ENCODE data around the gene GNG4.

Gene GNG4

GRCh38 chr1:235646463-235646862, 3.1 kb downstream of the GNG4 start:
- H3K79me2 ChIP-seq: no peaks in the 10 kb centered on the region
- no peak overlapping the region for H3K27ac ChIP-seq
- no peak for TF ChIP-seq CTCF (IDR thresholded peaks at IDR 0.05)
- no peaks in the 10 kb centered on the region for H3K27me3 ChIP-seq (ENCODE audit: control insufficient read depth, insufficient read depth, low read length)
- H3K36me3 ChIP-seq (ENCODE audit: control insufficient read depth, insufficient read depth, low read length): no peaks in the 10 kb centered on the region
- no peak overlapping the region for H2AFZ ChIP-seq
- peaks cover 4% of the 10 kb centered on the region for H3K4me1 ChIP-seq
- no peak overlapping the region for H3K4me2 ChIP-seq (ENCODE audit: low read length)
- no peak overlapping the region for H3K4me3 ChIP-seq (ENCODE audit: low read depth, low read length)
- H3K9ac ChIP-seq: no peak overlapping the region
- H3K9me3 ChIP-seq (ENCODE audit: control insufficient read depth, low read length): no peaks in the 10 kb centered on the region

GRCh38 chr1:235644693-235645305, 4.8 kb downstream of the GNG4 start:
- H3K4me3 ChIP-seq (ENCODE audit: low read depth, low read length): no peak overlapping the region
- no peaks in the 10 kb centered on the region for H3K79me2 ChIP-seq
- no peak overlapping the region for H3K9ac ChIP-seq
- H3K36me3 ChIP-seq (ENCODE audit: control insufficient read depth, insufficient read depth, low read length): no peaks in the 10 kb centered on the region
- H2AFZ ChIP-seq: no peak overlapping the region
- H3K4me1 ChIP-seq: peaks cover 4% of the 10 kb centered on the region
- H3K27ac ChIP-seq: no peak overlapping the region
- no peak overlapping the region for H3K4me2 ChIP-seq (ENCODE audit: low read length)
- TF ChIP-seq CTCF (IDR thresholded peaks at IDR 0.05): no peak
- H3K9me3 ChIP-seq (ENCODE audit: control insufficient read depth, low read length): no peaks in the 10 kb centered on the region
- H3K27me3 ChIP-seq (ENCODE audit: control insufficient read depth, insufficient read depth, low read length): no peaks in the 10 kb centered on the region

- no peaks in the 10 kb centered on the region for H3K79me2 ChIP-seq
- H3K27ac ChIP-seq: no peak overlapping the region
- H3K9ac ChIP-seq: no peak overlapping the region
- H3K4me3 ChIP-seq (ENCODE audit: low read depth, low read length): no peak overlapping the region
- peaks cover 4% of the 10 kb centered on the region for H3K4me1 ChIP-seq
- TF ChIP-seq CTCF (IDR thresholded peaks at IDR 0.05): no peak
- no peaks in the 10 kb centered on the region for H3K9me3 ChIP-seq (ENCODE audit: control insufficient read depth, low read length)
- H3K4me2 ChIP-seq (ENCODE audit: low read length): no peak overlapping the region
- no peak overlapping the region for H2AFZ ChIP-seq
- no peaks in the 10 kb centered on the region for H3K36me3 ChIP-seq (ENCODE audit: control insufficient read depth, insufficient read depth, low read length)
- no peaks in the 10 kb centered on the region for H3K27me3 ChIP-seq (ENCODE audit: control insufficient read depth, insufficient read depth, low read length)
Measured at GRCh38 chr1:235643837-235644692, 5.5 kb downstream of the GNG4 start.

- no peak for TF ChIP-seq CTCF (IDR thresholded peaks at IDR 0.05)
- H3K9me3 ChIP-seq (ENCODE audit: control insufficient read depth, low read length): no peaks in the 10 kb centered on the region
- no peaks in the 10 kb centered on the region for H3K27me3 ChIP-seq (ENCODE audit: control insufficient read depth, insufficient read depth, low read length)
- no peaks in the 10 kb centered on the region for H3K4me1 ChIP-seq
- H3K27ac ChIP-seq: no peak overlapping the region
- no peak overlapping the region for H3K9ac ChIP-seq
- H3K4me2 ChIP-seq (ENCODE audit: low read length): no peak overlapping the region
- H2AFZ ChIP-seq: no peak overlapping the region
- H3K36me3 ChIP-seq (ENCODE audit: control insufficient read depth, insufficient read depth, low read length): no peaks in the 10 kb centered on the region
- no peaks in the 10 kb centered on the region for H3K79me2 ChIP-seq
- H3K4me3 ChIP-seq (ENCODE audit: low read depth, low read length): no peak overlapping the region
Measured at GRCh38 chr1:235642943-235643371, 6.6 kb downstream of the GNG4 start.

Measured in parathyroid adenoma (tissue), 2 donors.